ENCODE measurements around the gene ANKHD1.
A peak's percentile ranks its signal among the peaks of the same experiment; 100 is the strongest.

ANKHD1 gene

DNA sequence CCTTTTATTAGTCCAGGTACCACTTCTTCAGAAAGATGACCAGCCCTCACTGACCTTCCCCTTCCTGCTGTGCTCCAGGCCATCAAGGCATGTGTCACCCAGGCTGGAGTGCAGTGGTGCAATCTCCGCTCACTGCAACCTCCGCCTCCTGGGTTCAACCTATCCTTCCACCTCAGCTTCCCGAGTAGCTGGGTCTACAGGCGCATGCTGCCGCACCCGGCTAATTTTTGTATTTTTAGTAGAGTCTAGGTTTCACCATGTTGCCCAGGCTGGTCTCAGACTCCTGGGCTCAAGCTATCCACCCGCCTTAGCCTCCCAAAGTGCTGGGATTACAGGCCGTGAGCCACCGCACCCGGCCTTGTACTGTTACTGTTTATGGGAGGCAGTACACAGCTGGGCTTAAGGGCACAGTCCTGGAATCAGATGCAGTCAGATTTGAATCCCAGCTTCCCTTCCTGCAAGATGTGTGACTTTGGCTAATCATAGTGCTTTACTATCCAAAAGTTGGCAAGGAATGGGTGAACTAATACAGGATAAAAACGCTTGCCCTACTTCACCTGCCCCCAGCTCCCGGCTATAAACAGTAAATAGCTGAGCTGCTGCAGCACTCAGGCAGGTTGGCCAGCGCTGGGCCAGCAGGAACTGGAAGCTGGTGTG lies 145.3 kb downstream of the ANKHD1 start:
- DNase-seq (ENCODE audit: low spot score) = no peak

GRCh38 chr5:140547508-140548299 lies 146.1 kb downstream of the ANKHD1 start, which contains the start of gene EIF4EBP3:
Gene EIF4EBP3 (plus strand): TSS chr5:140547662. CDS start chr5:140547738, 76 bp downstream.
- peak; percentile 98 for DNase-seq (ENCODE audit: low spot score)

- DNase-seq (ENCODE audit: low spot score) = no peak
These were observed 146.7 kb downstream of the ANKHD1 start for GRCh38 chr5:140548300-140548688.

- no peak for DNase-seq (ENCODE audit: low spot score)
These were observed 147.2 kb downstream of the ANKHD1 start for GRCh38 chr5:140548791-140549190.

DNA sequence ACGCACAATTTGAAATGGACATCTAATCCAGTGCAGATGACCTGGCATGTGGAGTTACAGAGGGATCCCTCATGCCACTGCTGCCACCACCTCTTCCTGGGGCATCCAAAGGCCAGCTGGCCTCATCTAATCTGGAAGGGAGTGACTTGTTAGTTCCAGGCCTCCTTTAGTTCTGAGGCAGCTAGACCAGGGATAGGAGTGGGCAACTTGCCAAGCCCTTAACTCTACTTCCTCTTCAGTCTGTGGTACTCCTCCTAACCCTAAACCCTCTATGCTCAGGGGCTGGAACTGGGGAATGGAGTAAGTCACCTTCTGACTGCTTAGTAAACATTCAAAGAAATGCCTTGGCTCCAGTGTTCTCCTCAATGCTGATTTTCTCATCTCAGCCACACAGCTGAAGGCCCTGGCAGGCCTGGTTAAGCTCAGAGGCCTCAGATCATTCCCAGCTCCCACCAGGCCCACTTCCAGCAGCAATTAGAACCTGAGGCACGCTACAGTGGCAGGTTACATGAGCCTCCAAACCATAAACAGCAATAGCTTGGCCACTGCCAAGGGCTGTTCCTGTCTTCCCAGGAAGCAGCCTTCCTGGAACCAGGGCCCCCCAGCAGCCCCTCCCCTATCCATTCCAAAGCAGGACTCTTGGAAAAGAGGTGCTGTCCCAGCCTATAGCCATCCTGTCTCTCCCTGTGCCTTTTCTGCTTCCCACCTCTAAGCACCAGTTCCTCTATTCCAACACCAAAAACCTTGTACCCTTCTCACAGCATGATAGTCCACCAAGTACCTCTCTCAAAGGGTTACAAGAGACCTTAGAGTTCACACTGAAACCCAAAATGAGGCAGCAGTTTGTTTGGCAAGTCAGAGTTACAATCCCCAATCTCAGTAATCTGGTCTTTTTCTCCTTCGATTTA lies 147.9 kb downstream of the ANKHD1 start:
- peak; percentile 67 for DNase-seq (ENCODE audit: low spot score)

DNA sequence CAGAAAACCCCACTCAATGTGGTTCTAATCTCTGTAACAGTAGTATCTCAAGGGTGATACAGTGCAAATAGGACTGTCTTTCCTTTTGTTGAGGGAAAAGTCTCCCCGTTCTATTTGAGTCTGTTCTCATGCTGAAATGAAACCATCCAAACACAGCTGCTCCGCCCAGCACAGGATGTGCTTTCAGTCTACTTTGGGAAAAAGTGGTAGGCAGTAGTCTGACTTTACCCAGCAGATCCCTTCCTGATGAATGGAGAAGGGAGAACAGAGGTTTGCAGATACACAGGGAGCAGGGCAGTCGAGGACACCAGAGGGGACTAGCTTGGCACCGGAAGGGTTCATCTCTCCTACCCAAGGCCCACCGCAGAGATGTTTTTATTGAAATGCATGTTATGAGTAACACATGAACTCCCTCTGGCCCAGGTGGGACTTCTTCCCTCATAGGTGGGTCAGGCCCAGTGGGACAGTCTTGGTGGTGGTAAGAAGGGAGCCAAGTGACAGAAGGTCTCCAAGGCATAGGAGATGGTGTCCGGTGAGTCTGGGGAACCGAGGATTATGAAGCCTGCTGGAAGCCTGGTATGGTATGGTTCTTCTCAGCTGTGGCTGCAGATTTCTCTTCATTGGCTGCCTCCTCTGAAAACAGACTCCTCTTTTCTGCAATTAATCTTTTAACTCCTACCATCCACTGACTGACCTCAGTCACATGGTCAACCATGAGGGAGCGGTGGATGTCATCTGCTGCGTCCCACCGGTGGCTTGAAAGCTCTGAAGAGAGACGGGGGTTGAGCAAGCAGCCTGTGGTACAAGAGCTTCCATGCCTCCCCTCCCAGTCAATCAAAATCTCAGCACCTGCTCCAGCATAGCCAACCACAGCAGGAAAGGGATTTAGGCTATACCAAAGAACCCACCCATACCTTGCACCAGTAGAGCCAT lies 148.8 kb downstream of the ANKHD1 start:
- no peak for DNase-seq (ENCODE audit: low spot score)

DNA sequence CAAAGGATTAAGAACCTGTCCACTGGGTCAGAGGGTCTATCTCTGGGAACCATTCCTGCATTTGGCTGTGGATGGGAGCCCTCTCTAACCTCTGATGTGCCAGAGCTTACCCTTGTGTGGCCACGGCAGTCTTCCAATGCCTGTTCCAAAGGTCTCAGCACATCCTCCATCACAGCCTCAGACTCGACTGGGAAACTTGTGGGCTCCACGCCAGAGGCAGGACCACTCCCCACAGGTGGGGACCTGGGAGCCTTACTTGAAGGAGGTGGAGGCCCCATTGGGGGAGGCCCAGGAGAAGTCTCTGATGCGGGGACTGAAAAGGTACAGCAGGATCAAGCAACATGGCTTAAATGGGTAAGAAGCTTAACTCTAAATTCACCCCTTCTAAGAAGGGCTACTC lies 150.2 kb downstream of the ANKHD1 start:
- no peak for DNase-seq (ENCODE audit: low spot score)

- no peak for DNase-seq (ENCODE audit: low spot score)
These were observed 152.0 kb downstream of the ANKHD1 start for GRCh38 chr5:140553657-140554056.

DNA sequence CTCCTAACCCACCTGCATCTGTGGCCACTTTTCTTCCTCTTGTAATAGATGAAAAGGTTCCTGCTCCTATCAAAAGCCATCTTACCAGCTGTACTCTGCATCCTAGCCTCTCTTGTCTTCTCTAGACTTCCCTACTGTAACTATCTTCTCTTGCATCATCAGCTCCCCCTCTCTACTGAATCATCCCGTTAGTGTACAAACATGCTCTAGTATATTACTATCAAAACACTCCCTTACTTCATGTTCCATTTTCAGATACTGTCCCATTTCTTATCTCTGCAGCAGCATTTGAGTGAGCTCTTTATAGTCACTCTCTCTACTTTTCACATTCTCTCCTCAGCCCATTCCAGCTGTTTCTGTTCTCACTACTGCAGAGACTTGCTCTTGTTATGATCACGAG lies 152.8 kb downstream of the ANKHD1 start:
- DNase-seq (ENCODE audit: low spot score) = no peak

DNA sequence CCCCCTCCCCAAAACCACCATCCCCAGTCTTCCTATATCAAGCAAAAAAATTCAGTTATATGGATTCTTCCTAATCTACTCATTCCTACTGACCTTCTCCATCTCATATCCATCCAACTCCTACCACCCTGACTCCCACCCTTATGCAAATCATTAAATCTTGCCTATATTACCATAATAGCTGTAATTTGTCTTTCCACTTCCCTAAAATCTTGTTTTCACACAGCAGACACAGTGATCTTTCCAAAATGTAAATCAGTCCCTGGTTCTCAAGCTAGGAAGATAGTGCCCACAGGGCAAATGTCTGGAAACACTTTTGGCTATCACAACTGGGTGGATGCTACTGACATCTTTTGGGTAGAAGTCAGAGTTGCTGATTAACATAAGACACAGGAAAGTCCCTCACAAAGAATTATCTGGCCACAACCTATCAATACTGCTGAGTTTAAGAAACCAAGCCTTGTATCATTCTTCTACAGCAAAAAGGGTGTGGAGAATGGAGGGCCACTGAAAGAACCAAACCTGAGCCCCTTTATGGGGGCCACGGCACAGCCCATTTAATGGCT lies 154.2 kb downstream of the ANKHD1 start:
- no peak for DNase-seq (ENCODE audit: low spot score)

GRCh38 chr5:140556438-140556837 lies 154.8 kb downstream of the ANKHD1 start:
- no peak for DNase-seq (ENCODE audit: low spot score)

- peak; percentile 95 for DNase-seq (ENCODE audit: low spot score)
These were observed 155.6 kb downstream of the ANKHD1 start, which contains the start of gene SRA1 for GRCh38 chr5:140557136-140557805. Gene SRA1 (minus strand): TSS chr5:140557473. CDS start chr5:140557452, 21 bp downstream.

- no peak for DNase-seq (ENCODE audit: low spot score)
These were observed 156.3 kb downstream of the ANKHD1 start for GRCh38 chr5:140557965-140558364.

- no peak for DNase-seq (ENCODE audit: low spot score)
These were observed 156.9 kb downstream of the ANKHD1 start for GRCh38 chr5:140558542-140558941.

DNA sequence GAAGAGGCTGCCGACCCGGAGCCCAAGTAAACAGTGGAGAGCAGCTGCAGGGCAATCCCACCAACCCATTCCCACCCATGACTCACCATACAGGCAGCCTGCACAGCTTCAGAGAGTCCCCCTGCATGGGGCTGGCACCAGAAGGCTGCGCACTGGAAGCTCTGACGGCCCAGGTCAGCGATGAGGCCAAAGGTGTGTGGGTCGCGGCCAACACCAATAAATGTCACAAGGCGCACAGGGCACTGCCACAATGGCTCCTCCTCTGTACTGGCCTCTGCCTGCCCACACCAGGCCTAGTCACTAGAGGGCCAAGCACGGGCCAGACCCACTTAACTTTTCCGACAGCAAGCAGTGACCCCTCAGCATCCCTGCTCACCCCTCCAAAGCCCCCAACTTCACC lies 158.6 kb downstream of the ANKHD1 start:
- DNase-seq (ENCODE audit: low spot score) = no peak

GRCh38 chr5:140561753-140562523 lies 160.3 kb downstream of the ANKHD1 start:
- no peak for DNase-seq (ENCODE audit: low spot score)

DNA sequence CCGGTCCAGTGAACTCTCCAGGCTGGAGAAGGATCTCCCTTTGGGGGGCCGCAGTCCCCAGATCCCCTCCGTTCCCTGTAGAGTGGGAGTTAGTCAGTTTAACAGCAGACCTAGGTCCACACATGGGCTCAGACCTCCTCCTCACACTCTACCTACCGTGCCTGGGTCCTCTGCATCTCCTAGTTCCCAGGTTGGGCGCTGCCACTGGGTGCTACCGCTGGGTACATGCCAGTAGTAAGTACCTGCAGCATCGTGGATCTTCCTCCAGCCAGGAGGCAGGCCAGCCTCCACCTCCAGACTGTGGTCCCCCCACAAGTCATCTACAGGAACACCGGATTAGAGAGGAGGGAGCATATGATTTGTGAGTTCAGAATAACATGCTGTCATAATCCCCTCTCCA lies 162.0 kb downstream of the ANKHD1 start:
- DNase-seq (ENCODE audit: low spot score) = no peak

DNA sequence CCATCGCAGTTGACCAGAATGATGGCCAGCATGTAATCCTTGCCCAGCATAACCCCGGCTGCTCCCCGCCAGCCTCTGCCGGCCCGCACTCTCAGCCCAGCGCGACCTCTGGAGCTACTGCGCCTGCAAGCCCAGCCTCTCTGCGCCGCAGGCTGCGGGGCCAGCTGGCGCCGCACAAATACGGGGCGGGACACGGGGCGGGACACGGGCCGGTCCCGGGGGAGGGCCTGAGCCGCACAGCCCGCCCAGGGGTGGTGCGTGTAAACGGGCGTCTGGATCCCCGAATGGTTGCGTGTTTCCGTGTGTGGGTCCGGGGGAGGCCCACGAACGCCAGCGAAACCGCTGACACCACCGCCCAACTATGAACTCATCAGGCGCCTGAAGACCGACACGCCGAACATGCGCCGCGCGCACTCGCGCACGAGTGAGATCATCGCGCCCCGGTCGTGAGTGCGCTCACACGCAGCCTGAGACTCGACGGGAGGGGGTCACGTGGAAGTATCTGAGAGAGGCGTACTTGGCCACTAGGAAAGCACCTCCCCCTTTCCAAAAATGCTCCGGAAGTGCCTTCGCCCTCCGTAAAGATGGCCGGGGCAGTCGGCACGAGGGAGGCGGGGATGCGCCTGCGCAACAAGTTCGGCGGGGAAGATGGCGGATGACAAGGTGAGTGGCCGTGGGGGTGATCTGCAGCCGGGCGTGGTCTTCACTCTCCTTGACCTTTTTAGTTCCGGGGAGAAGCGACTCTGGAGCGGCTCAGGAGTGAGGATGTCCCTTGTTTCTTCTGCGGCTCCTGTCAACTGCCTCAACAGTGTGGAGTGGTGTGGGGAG lies 162.8 kb downstream of the ANKHD1 start, which contains the start of the genes APBB3 and SLC35A4:
APBB3 (minus strand) TSS at position 403 of the 828 bp plus-strand sequence; CDS start at position 50, 353 bp downstream.
SLC35A4 (plus strand) TSS at position 633 of the 828 bp plus-strand sequence. CDS start 2,342 bp downstream, outside the sequence.
- DNase-seq (ENCODE audit: low spot score) = peak; percentile 99

Data from LoVo (cell line).